ENCODE results near the gene RNF225.

The RNF225 gene

DNA sequence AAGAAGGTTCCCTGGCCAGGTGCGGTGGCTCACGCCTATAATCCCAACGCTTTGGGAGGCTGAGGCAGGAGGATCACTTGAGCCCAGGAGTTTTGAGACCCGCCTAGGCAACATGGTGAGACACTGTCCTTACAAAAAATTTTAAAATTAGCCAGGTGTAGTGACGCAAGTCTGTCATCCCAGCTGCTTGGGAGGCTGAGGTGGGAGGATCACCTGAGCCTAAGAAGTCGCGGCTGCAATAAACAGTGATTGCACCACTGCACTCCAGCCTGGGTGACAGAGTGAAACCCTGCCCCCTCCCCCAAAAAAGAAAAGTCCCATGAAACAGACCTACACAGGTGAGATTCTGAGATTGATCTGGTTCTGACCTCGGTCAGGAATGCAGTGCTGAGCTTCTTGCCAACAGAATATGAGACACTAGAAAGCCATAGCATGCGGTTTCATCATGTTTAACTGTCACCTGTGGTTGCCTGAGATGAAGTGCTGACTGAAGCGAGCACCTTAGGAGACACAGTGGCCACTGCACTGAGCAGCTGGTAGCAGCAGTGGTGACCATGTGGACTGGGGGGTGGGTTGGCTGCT, 40.1 kb upstream of the RNF225 start:
- H3K4me3 ChIP-seq (ENCODE audit: low read length): no peak overlapping the region
- TF ChIP-seq ZNF274 (IDR thresholded peaks at IDR 0.05; ENCODE audit: low read depth, low read length): no peak

DNA sequence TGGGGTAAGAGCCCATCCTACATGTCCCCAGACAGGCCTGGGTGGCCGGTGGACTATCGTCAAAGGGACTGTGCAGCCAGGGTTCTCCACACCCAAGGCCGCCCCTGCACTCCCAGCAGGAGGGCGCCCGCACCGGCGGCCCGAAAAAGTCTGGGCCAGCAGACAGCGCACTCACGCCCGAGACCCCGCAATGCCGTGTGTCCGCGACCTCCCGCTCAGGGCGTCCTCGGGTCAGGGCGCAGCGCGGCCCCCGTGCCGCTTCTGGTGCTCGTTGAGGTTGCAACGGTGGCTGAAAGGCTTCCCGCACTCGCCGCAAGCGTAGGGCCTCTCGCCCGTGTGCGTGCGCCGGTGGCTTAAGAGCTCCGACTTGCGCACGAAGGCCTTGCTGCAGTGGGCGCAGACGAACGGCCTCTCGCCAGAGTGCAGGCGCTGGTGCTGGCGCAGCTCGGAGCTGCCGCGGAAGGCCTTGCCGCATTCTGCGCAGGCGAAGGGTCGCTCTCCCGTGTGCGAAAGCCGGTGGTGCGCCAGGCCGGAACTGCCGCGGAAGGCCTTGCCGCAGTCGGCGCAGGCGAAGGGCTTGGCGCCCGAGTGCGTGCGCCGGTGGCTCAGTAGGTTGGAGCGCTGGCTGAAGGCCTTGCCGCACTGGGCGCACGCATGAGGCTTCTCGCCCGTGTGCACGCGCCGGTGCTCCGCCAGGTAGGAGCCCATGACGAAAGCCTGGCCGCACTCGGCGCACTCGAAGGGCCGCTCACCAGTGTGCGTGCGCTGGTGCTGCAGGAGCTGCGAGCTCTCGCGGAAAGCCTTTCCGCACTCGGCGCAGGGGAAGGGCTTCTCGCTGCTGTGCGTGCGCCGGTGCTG, 39.3 kb upstream of the RNF225 start:
- no peak overlapping the region; the same call in 1 of the 2 replicates for H3K4me3 ChIP-seq (ENCODE audit: low read length)
- no peak for TF ChIP-seq ZNF274 (IDR thresholded peaks at IDR 0.05; ENCODE audit: low read depth, low read length)

DNA sequence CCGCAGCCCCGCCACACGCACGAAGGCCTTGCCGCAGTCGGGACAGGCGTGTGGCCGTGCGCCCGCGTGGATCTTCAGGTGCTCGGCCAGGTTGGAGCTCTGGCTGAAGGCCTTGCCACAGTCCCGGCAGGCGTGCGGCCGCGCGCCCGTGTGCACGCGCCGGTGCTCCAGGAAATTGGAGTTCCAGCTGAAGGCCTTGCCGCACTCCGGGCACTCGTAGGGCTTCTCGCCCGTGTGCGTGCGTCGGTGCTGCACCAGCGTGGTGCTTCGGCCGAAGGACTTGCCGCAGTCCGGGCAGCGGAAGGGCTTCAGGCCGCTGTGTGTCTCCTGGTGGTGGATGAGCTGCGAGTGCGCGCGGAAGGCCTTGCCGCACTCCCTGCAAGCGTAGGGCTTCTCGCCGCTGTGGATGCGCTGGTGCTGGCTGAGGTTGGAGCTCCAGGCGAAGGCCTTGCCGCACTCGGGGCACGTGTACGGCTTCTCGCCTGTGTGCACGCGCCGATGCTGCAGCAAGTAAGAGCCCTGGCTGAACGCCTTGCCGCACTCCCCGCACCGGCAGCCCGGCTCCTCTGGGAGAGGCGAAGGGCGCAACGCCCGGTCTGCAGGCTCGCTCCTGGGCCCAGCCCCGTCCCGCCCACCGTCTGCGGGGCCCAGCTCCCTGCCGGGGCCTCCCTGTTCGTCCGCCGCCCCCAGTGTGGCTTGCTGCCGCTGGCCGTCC, 38.5 kb upstream of the RNF225 start:
- TF ChIP-seq ZNF274 (IDR thresholded peaks at IDR 0.05; ENCODE audit: low read depth, low read length): no peak
- no peak overlapping the region; the same call in 1 of the 2 replicates for H3K4me3 ChIP-seq (ENCODE audit: low read length)

DNA sequence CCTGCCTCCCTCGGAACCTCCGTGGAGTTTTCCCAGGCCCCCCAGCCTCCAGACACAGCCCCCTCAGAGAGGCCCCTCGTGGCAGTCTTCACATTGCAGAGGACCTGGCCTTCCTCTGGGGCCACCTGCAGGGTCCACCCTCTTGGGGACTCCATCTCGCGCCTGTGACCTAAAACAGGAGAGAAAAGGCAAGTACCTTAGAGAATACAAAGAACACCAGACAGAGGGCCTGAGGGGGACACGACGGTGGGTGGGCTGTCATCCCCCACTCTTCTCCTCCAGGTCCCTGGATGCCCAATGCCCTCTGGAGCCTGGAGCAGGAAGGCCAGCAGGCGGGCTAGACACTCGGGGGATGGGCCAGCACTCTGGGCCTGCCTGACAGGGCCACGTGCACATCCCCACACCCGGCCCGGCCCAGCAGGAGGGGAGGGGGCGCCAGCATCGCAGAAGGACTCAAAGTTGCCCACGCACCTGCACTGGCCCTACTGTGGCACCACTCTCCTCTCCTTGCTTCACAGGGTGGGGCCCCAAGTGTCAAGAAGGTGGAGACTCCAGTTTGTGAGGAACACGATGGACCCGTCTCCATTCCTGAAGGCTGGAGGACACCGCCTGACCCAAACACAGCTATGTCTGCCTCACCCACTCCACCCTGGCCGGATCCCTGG, 37.8 kb upstream of the RNF225 start:
- H3K4me3 ChIP-seq (ENCODE audit: low read length): no peak overlapping the region
- no peak for TF ChIP-seq ZNF274 (IDR thresholded peaks at IDR 0.05; ENCODE audit: low read depth, low read length)

DNA sequence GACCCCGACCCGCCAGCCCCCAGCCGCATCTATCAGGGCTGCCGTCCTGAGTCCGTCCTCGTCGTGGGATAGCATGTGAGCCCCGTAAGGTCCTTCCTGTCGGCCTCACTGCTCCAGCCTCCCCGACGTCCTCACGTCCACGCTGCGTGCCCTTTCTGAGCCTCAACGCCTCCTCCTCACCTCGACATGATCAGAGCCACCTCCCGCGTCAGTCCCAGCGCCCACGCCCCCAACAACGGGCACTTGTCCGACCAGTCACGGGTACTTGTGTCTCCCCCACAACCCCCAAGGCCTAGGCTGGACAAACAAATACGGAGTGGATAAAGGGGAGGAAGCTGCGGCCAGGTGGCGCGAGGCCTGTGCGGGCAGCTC, 33.6 kb upstream of the RNF225 start:
- peak overlapping the region; percentile 63 for H3K4me3 ChIP-seq (ENCODE audit: low read length)
- no peak for TF ChIP-seq ZNF274 (IDR thresholded peaks at IDR 0.05; ENCODE audit: low read depth, low read length)

DNA sequence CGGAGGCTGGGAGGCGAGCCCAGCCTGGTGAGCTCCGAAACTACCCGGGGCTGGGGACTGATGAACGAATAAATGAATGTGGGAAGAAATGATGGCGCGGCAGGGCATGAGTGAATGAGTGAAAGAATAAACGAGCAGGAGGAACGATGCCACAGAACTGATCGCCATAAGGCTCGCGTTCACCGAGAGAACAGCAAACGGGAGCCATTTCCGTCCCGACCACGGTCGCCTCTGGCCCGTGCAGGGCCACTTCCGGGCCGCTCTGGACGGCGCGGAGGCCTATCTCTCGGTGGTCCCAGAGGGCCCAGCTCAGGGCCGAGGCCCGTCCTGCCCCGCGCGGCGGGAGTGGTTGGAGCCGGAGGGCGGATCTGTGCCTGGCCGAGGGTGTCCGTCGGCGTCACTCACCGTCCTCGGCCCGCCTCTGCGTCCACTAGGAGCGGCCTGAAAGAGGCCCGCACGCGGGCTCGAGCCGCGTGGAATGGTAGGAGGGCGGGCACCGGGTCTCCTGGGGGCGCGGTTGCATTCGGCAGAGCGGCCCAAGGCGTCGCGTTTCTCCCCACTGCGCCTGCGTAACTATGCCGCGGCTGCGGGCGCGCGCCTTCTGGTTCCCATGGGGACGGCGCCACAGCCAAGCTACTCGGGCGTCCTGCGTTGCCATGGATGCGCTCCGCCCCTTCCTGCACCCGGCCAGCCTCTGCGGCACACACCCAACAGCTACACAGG, 33.0 kb upstream of the RNF225 start, which contains the start of gene ZNF497:
ZNF497 (minus strand) TSS at position 480 of the 723 bp plus-strand sequence. CDS start 5,116 bp downstream, outside the sequence.
- peak within 1 kb of the TSS; percentile 63 for H3K4me3 ChIP-seq (ENCODE audit: low read length)
- TF ChIP-seq ZNF274 (IDR thresholded peaks at IDR 0.05; ENCODE audit: low read depth, low read length): no peak

DNA sequence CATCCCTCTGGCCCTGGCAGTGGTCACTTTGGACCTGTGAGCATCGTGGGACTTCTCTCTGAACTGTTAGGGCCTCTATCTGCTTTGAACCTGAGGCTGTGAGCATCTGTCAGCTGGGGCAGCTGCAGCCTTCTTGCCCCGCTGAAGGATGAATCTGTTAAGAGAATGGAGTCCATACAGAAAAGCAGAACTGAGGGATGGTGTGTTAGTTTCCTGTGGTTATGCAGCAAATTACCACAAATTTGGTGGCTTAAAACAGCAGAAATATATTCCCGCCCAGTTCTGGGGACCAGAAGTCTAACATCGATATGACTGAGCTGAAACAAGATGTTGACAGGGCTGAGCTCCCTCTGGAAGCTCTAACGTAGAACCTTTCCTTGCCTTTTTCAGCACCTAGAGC, 31.3 kb upstream of the RNF225 start:
- H3K4me3 ChIP-seq (ENCODE audit: low read length): no peak overlapping the region
- TF ChIP-seq ZNF274 (IDR thresholded peaks at IDR 0.05; ENCODE audit: low read depth, low read length): no peak

DNA sequence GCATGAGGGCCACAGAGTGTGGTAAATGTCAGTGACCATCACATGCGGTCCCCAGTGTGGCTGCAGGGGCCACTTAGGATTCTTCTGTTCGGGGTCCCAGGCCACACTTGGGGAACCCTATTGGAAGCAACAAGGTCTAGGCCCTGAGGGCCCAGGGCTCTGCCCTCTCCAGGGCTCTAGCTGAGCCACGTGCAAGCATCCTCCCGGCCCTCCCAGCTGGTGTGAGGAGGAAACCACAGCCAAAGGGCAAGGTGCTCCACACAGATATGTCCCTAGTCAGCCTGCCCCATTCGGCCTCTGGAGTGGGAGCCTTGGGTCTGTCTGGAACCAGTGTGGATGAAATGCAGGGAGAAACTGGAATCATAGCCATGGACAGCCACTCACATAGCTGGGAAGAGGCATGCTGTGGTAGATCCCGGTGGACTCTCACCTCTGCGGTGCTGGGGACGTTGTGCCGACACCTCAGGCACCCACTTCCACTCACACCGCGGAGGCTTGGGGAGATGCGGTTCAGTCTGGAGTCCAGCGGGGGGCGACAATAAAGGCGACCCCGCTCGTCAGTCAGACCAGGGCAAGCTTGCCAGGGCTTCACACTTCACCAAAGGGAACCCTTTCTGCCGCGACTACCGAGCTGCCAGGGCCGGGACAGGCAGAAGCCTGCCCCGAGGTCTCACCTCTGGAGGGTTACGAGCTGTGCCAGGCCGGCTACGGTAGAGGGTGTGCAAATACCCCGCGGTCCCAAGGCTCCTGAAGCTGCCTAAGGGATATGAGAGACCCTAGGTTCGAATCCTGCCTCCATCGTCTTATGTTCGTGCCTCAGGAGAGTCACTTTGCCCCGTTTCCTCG, 28.6 kb upstream of the RNF225 start:
- H3K4me3 ChIP-seq (ENCODE audit: low read length): no peak overlapping the region
- TF ChIP-seq ZNF274 (IDR thresholded peaks at IDR 0.05; ENCODE audit: low read depth, low read length): no peak

DNA sequence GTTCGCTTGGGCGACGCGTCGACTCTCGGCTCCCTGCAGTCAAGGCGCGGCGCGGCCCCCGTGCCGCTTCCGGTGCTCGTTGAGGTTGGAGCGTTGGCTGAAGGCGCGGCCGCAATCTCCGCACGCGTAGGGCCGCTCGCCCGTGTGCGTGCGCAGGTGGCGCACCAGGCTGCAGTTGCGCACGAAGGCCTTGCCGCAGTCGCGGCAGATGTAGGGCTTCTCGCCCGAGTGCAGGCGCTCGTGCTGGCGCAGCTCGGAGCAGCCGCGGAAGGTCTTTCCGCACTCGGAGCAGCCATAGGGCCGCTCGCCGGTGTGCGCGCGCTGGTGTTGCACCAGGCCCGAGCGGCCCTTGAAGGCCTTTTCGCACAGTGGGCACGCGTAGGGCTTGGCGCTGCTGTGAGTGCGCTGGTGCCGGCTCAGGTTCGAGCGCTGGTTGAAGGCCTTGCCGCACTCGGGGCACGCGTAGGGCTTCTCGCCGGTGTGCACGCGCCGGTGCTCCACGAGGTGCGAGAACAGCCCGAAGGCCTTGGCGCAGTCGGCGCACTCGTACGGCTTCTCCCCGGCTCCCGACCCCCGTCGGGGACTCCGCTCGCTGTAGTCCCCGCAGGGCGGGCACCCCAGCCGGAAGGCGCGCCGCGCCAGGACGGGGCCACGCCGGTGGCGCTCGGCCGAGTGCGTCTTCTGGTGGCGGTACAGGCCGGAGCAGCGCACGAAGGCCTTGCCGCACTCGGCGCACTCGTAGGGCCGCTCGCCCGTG, 27.6 kb upstream of the RNF225 start:
- no peak for TF ChIP-seq ZNF274 (IDR thresholded peaks at IDR 0.05; ENCODE audit: low read depth, low read length)
- H3K4me3 ChIP-seq (ENCODE audit: low read length): no peak overlapping the region

DNA sequence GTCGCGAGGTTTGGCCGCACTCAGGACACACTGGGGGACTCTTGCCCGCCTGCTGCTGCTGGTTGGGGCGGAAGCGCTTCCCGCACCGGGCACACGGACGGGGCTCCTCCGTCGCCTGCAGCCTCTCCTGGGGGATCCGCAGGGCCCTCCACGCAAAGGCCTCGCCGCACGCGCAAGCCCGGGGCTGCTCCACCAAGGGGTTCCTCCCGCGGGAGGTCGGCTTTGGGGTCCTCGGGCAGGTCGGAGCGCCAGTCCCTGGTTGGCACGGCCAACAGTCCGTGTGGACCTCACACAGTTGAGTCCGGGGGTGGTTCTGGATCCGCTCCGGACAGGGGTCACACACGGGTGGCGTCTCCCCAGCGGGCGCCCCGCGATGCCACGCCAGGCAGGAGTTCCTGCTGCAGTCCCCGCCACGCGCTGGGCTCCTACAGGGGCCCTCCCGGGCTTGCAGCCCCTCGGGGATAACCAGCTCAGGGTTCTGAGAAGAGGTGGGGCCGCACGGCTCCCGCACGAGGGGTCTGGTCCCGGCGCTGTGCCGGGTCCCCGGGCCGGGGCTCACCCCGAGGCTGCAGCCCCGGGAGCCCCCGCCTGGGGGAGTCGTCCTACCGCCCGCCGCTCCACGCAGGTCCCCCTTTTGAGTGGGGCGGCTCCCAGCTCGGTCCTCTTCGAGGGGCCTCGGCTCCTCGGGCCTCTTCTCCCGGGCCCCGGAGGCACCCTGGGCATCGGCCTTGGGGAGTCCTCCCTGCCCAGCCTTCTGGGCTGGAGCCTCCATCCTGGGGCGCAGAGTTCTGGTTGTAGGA, 26.7 kb upstream of the RNF225 start:
- no peak overlapping the region for H3K4me3 ChIP-seq (ENCODE audit: low read length)
- TF ChIP-seq ZNF274 (IDR thresholded peaks at IDR 0.05; ENCODE audit: low read depth, low read length): no peak

All from GM08714 (cell line).